Measurements from ENCODE around the gene SKAP2. TPM values are rescaled to one million over a fixed set of nuclear protein-coding genes. Genes with fewer than 3 reads are reported as not detected.

The SKAP2 gene
- total RNA-seq, 4 donors from 2014 or later, result 27.5 to 45.2 (median 31.9) TPM

GRCh38 chr7:26630361-26630760 is 234.0 kb downstream of the SKAP2 start:
- TF ChIP-seq, protein P1, sequence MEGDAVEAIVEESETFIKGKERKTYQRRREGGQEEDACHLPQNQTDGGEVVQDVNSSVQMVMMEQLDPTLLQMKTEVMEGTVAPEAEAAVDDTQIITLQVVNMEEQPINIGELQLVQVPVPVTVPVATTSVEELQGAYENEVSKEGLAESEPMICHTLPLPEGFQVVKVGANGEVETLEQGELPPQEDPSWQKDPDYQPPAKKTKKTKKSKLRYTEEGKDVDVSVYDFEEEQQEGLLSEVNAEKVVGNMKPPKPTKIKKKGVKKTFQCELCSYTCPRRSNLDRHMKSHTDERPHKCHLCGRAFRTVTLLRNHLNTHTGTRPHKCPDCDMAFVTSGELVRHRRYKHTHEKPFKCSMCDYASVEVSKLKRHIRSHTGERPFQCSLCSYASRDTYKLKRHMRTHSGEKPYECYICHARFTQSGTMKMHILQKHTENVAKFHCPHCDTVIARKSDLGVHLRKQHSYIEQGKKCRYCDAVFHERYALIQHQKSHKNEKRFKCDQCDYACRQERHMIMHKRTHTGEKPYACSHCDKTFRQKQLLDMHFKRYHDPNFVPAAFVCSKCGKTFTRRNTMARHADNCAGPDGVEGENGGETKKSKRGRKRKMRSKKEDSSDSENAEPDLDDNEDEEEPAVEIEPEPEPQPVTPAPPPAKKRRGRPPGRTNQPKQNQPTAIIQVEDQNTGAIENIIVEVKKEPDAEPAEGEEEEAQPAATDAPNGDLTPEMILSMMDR (IDR thresholded peaks at IDR 0.05; ENCODE audit: low read depth), result no peak

DNA sequence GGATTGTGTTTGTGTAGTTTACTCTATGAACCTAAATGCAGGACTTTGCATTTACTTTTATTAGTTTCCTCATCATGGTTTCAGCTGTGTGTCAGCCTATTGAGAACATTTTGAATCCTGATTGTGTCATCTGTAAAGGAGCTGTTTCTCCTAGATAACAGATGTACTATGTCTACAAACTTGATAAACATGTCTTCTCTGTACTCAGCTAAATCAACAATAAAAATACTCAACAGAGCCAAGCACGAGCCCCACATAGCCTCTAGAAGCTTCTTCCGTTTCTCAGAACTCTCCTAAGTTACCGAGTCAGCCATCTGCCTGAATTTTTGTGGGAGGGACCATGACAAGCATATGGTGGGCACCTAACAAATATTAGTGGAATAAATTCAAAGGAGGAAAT is 234.7 kb downstream of the SKAP2 start:
- TF ChIP-seq, protein P1 (IDR thresholded peaks at IDR 0.05; ENCODE audit: low read depth), result no peak

DNA sequence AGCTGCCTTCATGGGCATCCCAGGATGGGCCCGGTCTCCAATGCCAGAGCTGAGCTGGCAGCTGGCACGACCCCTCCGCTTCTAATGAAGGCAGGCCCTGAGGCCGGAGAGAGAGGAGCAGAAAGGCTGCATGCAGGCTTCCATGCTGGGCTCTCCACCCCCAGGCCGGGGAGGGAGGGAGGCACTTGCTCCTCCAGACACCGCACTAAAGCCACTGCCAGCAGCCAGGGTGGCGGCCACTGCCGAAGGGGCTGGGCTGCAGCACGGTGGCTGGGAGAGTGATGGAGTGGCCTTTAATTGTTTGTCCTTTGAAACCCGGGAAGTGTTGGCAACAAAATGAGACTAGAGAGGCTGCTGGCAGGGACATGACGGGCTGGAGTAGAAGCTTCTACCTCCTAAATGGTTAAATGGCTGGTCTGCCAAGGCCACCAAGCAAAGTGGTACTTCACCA is 236.5 kb downstream of the SKAP2 start:
- TF ChIP-seq, protein P1 (IDR thresholded peaks at IDR 0.05; ENCODE audit: low read depth), result no peak

- TF ChIP-seq, protein P1 (IDR thresholded peaks at IDR 0.05; ENCODE audit: low read depth), result no peak
These were observed 237.2 kb downstream of the SKAP2 start for GRCh38 chr7:26627221-26627620.

- TF ChIP-seq, protein P1 (IDR thresholded peaks at IDR 0.05; ENCODE audit: low read depth), result no peak
These were observed 237.7 kb downstream of the SKAP2 start for GRCh38 chr7:26626687-26627086.

DNA sequence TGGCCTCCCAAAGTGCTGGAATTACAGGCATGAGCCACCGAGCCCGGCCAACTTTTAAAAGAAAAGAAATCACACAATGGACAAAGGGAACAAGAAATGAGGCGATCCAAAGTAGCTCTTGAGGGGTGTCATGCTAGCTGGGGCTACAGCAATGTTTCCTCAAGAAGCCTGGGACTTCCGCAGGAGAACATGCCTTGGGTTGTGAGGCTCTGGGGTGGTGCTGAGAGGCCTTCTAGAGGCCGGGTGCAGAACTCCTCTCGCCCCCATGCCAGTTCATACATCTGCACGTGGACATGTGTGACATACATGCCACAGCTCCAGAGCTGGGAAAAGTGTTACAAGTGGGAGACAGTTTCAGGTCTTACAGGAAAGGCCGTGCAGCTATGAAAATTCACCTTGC is 238.2 kb downstream of the SKAP2 start:
- TF ChIP-seq, protein P1 (IDR thresholded peaks at IDR 0.05; ENCODE audit: low read depth), result no peak

- TF ChIP-seq, protein P1 (IDR thresholded peaks at IDR 0.05; ENCODE audit: low read depth), result no peak
These were observed 239.1 kb downstream of the SKAP2 start for GRCh38 chr7:26625286-26625685.

Measured in subcutaneous adipose tissue (tissue), 4 donors.